Nephron (organoid): ENCODE results near the gene ADK.
A peak's percentile ranks its signal among the peaks of the same experiment; 100 is the strongest.
"Not testable (repeated sequence)": the region's sequence is repeated elsewhere in the genome, so short reads cannot be mapped to it uniquely, and the experiment has no call there.

Experiments used
- H3K27ac Mint-ChIP-seq, 3 experiments: 2 replicates each; pipeline ENCODE4 v1.8.0; 2020; ENCODE audit warnings: mixed read lengths in 3 of 3, mild to moderate bottlenecking in 2 of 3, moderate library complexity in 1 of 3
- H3K27me3 Mint-ChIP-seq: 2 replicates; pipeline ENCODE4 v1.8.0; 2021; ENCODE audit warnings: low read depth, mild to moderate bottlenecking, moderate library complexity, mixed read lengths
- H3K36me3 Mint-ChIP-seq: 2 replicates; pipeline ENCODE4 v1.8.0; 2020; ENCODE audit warnings: low read depth, mixed read lengths
- H3K4me1 Mint-ChIP-seq: 2 replicates; pipeline ENCODE4 v1.8.0; 2020; ENCODE audit warnings: mixed read lengths
- H3K4me3 Mint-ChIP-seq, 3 experiments: 2 replicates each; pipeline ENCODE4 v1.8.0; 2020; ENCODE audit warnings: mild to moderate bottlenecking in 3 of 3, mixed read lengths in 3 of 3, moderate library complexity in 2 of 3
- H3K9me3 Mint-ChIP-seq: 2 replicates; pipeline ENCODE4 v1.8.0; 2020; ENCODE audit warnings: mixed read lengths
- CTCF ChIP-seq, 3 experiments: fragments of 200-600 bp; sonication (generic); IDR thresholded peaks; one replicate each; pipeline ENCODE4 v1.5.0; 2021; ENCODE audit warnings: antibody characterized with exemption in 3 of 3; ENCODE audit not compliant: unreplicated experiment in 3 of 3

The ADK gene

GRCh38 chr10:74575191-74575720 is 424.2 kb downstream of the ADK start:
- H3K4me3 Mint-ChIP-seq = no peak overlapping the region
- no peak overlapping the region for H3K27ac Mint-ChIP-seq
- H3K36me3 Mint-ChIP-seq = peaks cover 17% of the 10 kb centered on the region
- H3K9me3 Mint-ChIP-seq = peaks cover 20% of the 10 kb centered on the region
- no peak for TF ChIP-seq CTCF (IDR thresholded peaks at IDR 0.05; ENCODE audit: unreplicated experiment in 3 of 3)
- H3K4me1 Mint-ChIP-seq = no peaks in the 10 kb centered on the region
- no peaks in the 10 kb centered on the region for H3K27me3 Mint-ChIP-seq

- H3K9me3 Mint-ChIP-seq = peaks cover 25% of the 10 kb centered on the region
- H3K27ac Mint-ChIP-seq = no peak overlapping the region
- peaks cover 4% of the 10 kb centered on the region for H3K27me3 Mint-ChIP-seq
- TF ChIP-seq CTCF (IDR thresholded peaks at IDR 0.05; ENCODE audit: unreplicated experiment in 3 of 3) = no peak
- H3K36me3 Mint-ChIP-seq = peaks cover 21% of the 10 kb centered on the region
- no peak overlapping the region for H3K4me3 Mint-ChIP-seq
- no peaks in the 10 kb centered on the region for H3K4me1 Mint-ChIP-seq
Measured at GRCh38 chr10:74575912-74576311, 424.9 kb downstream of the ADK start.

GRCh38 chr10:74576586-74576985 is 425.6 kb downstream of the ADK start:
- Mint-ChIP-seq H3K4me3 (no peak overlapping the region), H3K9me3 (peaks cover 23% of the 10 kb centered on the region), H3K27me3 (peaks cover 4% of the 10 kb centered on the region), H3K27ac (no peak overlapping the region), H3K36me3 (peaks cover 16% of the 10 kb centered on the region), H3K4me1 (no peaks in the 10 kb centered on the region)
- no peak for TF ChIP-seq CTCF (IDR thresholded peaks at IDR 0.05; ENCODE audit: unreplicated experiment in 3 of 3)

GRCh38 chr10:74580438-74580837 is 429.4 kb downstream of the ADK start:
- not testable (repeated sequence) for H3K36me3 Mint-ChIP-seq, H3K27ac Mint-ChIP-seq, H3K4me3 Mint-ChIP-seq, H3K27me3 Mint-ChIP-seq
- peaks cover 10% of the 10 kb centered on the region for H3K9me3 Mint-ChIP-seq
- H3K4me1 Mint-ChIP-seq = peaks cover 15% of the 10 kb centered on the region

GRCh38 chr10:74582566-74582965 is 431.5 kb downstream of the ADK start:
- H3K27ac Mint-ChIP-seq = no peak overlapping the region
- H3K27me3 Mint-ChIP-seq = peaks cover 4% of the 10 kb centered on the region
- no peak for TF ChIP-seq CTCF (IDR thresholded peaks at IDR 0.05; ENCODE audit: unreplicated experiment in 3 of 3)
- no peak overlapping the region for H3K4me3 Mint-ChIP-seq
- peaks cover 7% of the 10 kb centered on the region for H3K9me3 Mint-ChIP-seq
- peaks cover 34% of the 10 kb centered on the region for H3K4me1 Mint-ChIP-seq
- H3K36me3 Mint-ChIP-seq = peaks cover 4% of the 10 kb centered on the region

- Mint-ChIP-seq H3K4me3 (peak overlapping the region; percentile 3 to 14 (median 12)), H3K27me3 (peaks cover 2% of the 10 kb centered on the region), H3K36me3 (peaks cover 3% of the 10 kb centered on the region), H3K9me3 (peaks cover 6% of the 10 kb centered on the region), H3K27ac (peak overlapping the region; percentile 45 to 76 (median 75)), H3K4me1 (peaks cover 60% of the 10 kb centered on the region)
- no peak for TF ChIP-seq CTCF (IDR thresholded peaks at IDR 0.05; ENCODE audit: unreplicated experiment in 3 of 3)
Measured at GRCh38 chr10:74585231-74586087, 434.4 kb downstream of the ADK start.
